GM23248 (cell line): Measurements from ENCODE around the gene SLC31A2.

Experiments
- EZH2 ChIP-seq: fragments of 200-600 bp; sonication (generic); IDR thresholded peaks from 2 replicates; pipeline ENCODE4 v1.6.1; 2018; ENCODE audit warnings: antibody characterized with exemption, mild to moderate bottlenecking; ENCODE audit not compliant: insufficient read depth, poor library complexity, severe bottlenecking
- EZH2phosphoT487 ChIP-seq: fragments of 200-600 bp; sonication (generic); IDR thresholded peaks from 2 replicates; pipeline ENCODE4 v1.6.1; 2018; ENCODE audit warnings: antibody characterized with exemption, moderate library complexity, mild to moderate bottlenecking, low read depth; ENCODE audit not compliant: insufficient read depth

GRCh38 chr9:113152699-113153098, 1.9 kb downstream of the SLC31A2 start:
- TF ChIP-seq EZH2: no peak
- no peak for TF ChIP-seq EZH2phosphoT487
